Esophagus muscularis mucosa (tissue), 4 donors: ENCODE data around the gene CHST9.

Experiments used
- CTCF ChIP-seq, 3 experiments: fragments of 200-600 bp in 2 of 3; fragments of 450-650 bp in 1 of 3; sonication (generic) in 2 of 3; IDR thresholded peaks; one replicate each; pipeline ENCODE4 v1.5.1; 2017 to 2019; ENCODE audit warnings: antibody characterized with exemption in 3 of 3, mild to moderate bottlenecking in 2 of 3, moderate library complexity in 1 of 3
- EP300 ChIP-seq: sonication (generic); formaldehyde crosslinking; IDR thresholded peaks from one replicate; pipeline ENCODE4 v1.6.1; 2017; ENCODE audit warnings: antibody characterized with exemption
- POLR2A ChIP-seq: fragments of 450-650 bp; IDR thresholded peaks from one replicate; pipeline ENCODE4 v1.6.1; 2017; ENCODE audit warnings: antibody characterized with exemption, moderate library complexity, mild to moderate bottlenecking, low read depth
- POLR2AphosphoS5 ChIP-seq, 2 donors: sonication (generic); formaldehyde crosslinking; IDR thresholded peaks; one replicate each; pipeline ENCODE4 v1.6.1; 2017; ENCODE audit warnings: antibody characterized with exemption in 2 of 2

- TF ChIP-seq CTCF (IDR thresholded peaks at IDR 0.05) (no peak), EP300 (no peak), POLR2A (no peak), POLR2AphosphoS5 (IDR thresholded peaks at IDR 0.05) (no peak)
Observed at GRCh38 chr18:26926066-26926675, 258.9 kb downstream of the CHST9 start.
